GM21515 (cell line): ENCODE results near the gene TMEM125.

Source experiments
- ATAC-seq: cut with Tn5 transposase; IDR thresholded peaks from one replicate; pipeline ENCODE4 v1.9.1; 2021; ENCODE audit not compliant: unreplicated experiment

Gene TMEM125

GRCh38 chr1:43246466-43247213, 23.1 kb upstream of the TMEM125 start:
- ATAC-seq: no peak

DNA sequence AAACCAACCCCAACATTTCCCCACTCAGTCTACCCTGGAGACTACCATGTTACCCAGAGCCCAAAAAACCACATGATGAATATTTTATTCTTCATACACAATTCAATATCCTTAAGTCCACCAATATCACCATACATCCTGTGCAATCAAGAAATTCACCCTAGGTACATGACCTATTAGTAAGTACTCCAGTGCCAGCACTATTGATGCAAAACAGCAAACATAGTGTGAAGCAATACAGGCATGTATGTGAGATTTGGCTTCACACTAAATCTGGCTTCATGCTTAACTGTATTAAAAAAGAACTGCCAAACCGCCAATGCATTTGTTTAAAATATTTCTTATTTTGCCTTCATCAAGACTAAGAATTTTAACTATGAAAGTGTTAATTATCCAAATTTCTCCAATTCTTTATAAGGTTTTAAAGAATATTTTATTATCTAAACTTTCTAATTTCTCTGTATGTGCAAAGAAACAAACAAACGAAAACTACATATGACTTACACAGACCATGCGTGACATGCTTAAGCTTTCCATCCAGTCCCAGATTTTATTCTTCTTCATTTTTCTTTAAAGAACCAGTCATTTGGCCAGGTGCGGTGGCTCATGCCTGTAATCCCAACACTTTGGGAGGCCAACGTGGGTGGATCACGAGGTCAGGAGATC, 22.4 kb upstream of the TMEM125 start:
- ATAC-seq: no peak

- no peak for ATAC-seq
These were observed 19.4 kb upstream of the TMEM125 start for GRCh38 chr1:43250351-43250761.

DNA sequence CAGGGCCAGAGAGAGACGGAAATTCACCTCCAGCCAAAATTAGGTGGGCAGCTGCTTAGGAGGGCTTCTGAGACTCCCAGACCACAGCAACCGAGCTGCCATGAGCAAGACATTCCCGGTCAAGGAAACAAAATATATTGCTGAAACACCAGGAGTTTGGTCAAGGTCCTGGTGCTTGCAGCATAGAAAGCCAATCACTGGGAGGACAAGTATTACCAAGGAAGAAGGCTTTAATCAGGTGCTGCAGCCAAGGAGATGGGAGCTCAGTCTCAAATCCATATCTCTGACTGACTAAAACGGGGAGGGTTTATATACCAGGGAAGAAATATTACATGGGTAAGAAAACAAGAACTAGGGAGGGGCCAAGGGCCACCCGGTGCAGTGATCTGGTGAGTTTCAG, 18.8 kb upstream of the TMEM125 start:
- ATAC-seq: no peak

DNA sequence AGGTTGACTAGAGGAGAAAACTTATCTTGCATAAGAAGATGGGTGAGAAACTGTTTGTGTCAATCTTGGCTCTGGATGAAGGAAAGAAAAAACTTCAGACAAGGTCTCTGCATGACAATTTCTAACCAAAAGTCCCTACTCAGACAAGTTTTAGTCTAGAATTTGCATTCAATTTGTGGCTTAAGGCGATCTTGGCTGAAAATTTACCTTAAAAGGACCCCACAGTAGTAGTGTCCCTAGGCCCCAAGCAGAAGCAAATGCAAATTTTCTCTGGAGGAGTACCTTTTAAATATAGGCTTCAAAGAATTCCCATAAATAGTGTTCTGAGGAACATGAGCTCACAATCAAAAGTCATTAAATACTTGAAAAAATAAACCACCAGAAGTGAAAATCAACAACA, 17.6 kb upstream of the TMEM125 start:
- ATAC-seq: no peak

DNA sequence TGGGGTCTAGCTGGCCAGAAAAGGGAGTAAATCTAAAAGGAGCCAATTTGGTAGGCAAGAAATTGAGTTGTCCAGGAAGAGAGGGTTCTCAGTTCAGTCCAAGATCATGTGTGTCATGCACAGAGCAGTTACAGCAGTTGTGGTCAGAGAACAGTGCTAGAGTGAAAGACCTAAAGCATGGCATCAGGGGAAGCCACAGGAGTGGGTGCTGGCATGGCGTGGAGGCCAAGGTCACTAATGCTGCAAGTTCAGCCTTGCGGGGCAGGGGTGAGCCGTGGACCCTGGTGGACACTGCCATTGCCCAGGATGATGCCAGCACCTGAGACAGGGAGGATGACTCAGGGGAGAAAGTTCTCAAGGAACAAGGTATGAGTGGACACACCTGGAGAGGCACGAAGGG, 16.6 kb upstream of the TMEM125 start:
- ATAC-seq: no peak

- no peak for ATAC-seq
These were observed 15.9 kb upstream of the TMEM125 start for GRCh38 chr1:43253876-43254275.

DNA sequence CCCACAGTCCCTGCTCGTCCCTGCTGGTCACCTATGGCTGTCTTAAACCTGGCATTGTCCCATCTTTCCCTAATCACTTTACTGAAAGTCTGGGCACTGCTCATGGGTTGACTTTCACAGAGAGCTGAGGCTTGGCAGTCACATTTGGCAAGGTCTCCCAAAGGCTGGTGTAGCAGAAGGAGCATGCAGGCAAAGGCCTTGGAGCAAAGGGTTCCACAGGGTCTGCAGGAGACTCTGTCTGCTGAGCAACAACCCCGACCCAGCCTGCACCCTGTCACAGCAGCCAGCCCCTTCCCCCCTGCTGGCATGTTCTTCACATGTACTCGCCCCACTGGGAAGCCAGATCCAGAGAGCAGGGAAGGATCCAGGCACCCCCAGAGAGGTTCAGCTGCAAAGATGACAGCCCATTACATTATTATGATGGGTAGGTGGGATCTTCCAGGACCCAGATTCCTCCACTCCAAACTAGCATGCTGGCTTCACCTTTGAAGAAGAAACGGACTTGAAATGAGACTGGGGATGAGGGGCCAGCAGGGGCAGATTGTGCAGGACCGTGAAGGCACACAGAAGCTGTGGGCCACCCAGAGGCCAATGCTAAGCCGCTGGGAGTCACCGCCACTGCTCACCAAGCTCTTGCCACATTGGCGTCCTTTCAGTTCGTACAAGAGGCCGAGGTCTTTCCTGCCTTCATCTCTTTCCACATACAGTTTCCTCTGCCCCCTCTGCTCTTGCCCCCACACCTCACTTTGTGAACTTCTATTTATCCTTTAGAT, 14.2 kb upstream of the TMEM125 start:
- ATAC-seq: no peak

DNA sequence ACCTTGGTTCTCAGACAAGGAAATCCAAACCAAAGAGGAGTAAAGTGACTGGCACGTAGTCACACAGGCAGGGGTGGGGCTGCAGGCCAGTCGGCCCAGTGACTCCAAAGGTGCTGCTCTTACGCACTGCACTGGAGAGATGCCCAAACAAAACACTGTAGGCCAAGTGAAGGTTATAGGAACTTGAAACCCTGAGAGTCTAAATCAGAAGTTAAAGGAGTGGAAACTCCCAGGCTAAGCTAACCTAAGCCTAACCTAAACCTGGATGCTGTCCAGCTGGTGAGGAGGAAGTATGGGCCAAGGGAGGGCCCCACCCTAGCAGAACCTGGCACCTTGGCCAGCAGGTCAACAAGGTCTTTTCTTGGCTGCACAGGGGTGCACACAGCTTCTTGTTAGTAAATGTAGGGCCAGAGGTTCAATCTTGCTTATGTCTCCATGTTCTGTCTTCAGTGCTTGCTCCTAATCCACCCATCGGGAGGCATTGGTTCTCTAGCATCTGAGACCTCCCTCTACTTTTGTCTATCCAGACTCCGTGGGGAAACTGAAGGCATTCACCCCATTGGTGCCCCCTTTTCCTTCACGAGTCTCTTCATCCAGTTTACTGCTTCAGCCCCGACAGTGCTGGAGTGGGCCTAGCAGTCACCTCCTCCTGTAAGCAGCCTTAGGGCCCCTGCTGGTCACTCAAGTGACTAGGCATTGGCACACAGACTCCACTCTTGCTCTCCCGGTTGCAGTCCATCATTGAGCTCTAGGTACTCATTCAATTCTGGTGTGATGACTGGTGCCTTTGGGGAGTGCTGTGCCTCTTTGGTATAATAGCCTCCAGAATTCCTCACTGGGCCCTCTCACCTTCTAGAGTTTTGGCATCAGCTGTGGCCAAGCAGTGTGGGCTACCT, 12.9 kb upstream of the TMEM125 start:
- no peak for ATAC-seq

DNA sequence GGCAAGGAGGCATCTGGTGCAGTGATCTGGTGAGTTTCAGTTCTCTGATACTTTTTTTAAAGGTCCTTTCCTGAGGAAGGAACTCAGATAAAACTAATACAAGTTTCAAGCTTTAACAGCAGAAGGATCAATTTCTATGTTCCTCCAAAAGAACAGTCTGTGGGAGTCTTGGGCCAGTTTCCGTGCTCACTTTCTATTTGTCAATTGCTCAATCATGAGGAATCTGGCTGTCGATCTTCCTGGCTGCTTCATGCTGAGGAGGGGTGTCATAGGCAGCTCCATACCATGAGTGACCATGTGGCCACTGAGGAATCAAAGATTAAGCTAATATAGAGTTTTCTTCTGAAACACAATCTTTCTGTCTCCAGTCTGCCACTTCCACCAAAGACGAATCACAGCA, 11.4 kb upstream of the TMEM125 start:
- no peak for ATAC-seq

- ATAC-seq: no peak
These were observed 4.4 kb upstream of the TMEM125 start for GRCh38 chr1:43265431-43265830.

DNA sequence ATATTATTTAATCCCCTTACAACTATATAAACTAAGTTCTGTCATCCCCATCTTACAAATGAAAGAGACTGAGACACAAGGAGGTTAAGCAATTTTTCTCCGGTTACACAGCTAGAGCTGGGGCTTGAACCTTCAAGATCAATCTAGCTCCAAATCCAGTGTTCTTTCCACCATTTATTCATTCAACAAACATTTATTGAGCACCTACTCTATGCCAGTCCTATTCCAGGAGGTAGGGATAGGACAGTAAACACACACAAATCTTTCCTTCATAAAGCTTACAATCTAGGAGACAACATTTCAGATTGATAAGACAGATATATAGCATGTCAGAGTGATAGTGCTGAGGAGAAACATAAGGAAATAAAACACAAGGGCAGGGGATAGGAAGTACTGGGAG, 2.9 kb upstream of the TMEM125 start:
- ATAC-seq: no peak

DNA sequence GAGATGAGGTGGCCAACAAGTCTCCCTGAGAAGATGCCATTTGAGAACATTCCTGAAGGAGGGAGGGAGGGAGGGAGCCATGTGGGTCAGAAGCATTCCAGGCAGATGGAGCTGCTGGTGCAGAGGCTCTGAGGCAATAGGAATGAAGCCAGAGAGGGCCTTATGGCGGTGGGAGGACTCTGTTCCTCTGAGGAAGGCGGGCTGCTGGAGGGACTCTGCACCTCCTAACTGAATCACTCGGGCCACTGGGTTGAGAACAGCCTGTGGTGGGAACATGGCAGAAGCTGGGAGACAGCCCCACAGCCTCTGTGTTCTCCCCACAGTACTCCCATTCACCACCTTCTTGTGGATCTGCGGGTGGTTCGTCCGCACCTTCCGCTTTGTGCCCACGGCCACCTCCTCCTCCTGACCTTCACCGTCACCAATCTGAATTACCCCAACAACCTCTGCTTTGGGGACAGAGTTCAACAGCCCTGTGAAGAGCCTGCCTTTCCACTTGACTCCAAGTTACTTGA, 2.4 kb upstream of the TMEM125 start:
- no peak for ATAC-seq

DNA sequence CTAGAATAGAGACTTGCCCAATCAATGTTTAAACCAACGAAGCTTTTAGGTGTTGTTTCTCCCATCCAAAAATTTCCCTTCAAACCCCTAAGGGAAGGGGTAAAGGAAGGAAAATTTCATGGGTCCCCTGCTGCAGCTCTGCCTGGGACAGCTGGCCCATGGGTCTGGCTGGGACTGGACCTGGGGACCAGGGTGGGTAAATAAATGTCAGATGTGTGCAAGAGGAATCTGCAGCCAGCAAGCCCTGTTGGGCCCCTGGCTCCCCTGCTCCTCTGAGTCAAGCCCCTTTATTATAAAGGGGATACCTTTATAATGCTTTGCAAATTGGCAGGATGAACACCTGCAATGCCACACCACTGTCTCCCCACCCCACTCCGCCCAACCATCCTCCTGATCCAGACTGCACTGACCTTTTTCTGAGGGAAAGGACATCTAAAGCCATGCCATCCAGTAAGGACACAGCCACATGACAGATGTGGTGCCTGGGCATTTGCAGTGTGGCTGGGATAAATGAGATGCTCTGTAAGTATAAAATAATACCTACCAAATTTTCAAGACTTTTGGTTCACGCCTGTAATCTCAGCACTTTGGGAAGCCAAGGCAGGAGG, 1.9 kb upstream of the TMEM125 start:
- ATAC-seq: no peak

GRCh38 chr1:43270421-43271095, 775 bp downstream of the TMEM125 start:
- ATAC-seq: no peak

- no peak for ATAC-seq
These were observed 1.7 kb downstream of the TMEM125 start for GRCh38 chr1:43271186-43272118.

- no peak for ATAC-seq
These were observed 2.4 kb downstream of the TMEM125 start for GRCh38 chr1:43272161-43272560.
